ENCODE data around the gene KLHDC7B. TPM values are rescaled to one million over a fixed set of nuclear protein-coding genes. Genes with fewer than 3 reads are reported as not detected.

KLHDC7B gene
- total and polyA plus RNA-seq, 2 donors (not counting 3 experiments of a cell fraction or from before 2014, with no cell fraction given), result not detected

GRCh38 chr22:50585238-50585637, 39.5 kb downstream of the KLHDC7B start:
- dilution Hi-C loops (cut with MboI; ENCODE audit: extremely low pct_ligation_motif_present, low sequenced_read_pairs) (no loop called here), intact Hi-C loops (cut with micrococcal nuclease) (no loop called here)
- Histone ChIP-seq H3K9ac (replicated peaks; ENCODE audit: extremely low read depth, insufficient read depth, low read length) (no peak overlapping the region), H3K4me3 (replicated peaks in 1 of 3; ENCODE audit: insufficient read depth in 1 of 3, low read depth in 1 of 3, low read length in 3 of 3) (no peak overlapping the region), H3K4me2 (ENCODE audit: insufficient read depth, low read length) (no peak overlapping the region), H3K27ac (ENCODE audit: insufficient read depth, low read depth, low read length) (no peak overlapping the region), H2AFZ (ENCODE audit: low read depth, low read length) (no peak overlapping the region), H3K4me1 (ENCODE audit: control insufficient read depth, extremely low read depth, insufficient read depth, low read length) (peaks cover 13% of the 10 kb centered on the region), H3K9me1 (replicated peaks; ENCODE audit: control insufficient read depth, extremely low read depth, insufficient read depth, low read length) (no peaks in the 10 kb centered on the region), H3K27me3 (ENCODE audit: control insufficient read depth in 2 of 2, insufficient read depth in 2 of 2, low read length in 2 of 2) (peaks cover 5 to 6% of the 10 kb centered on the region in 2 experiments), H3K9me3 (replicated peaks; ENCODE audit: control insufficient read depth, insufficient read depth, low read length) (no peaks in the 10 kb centered on the region), H3K79me2 (ENCODE audit: control insufficient read depth, insufficient read depth, low read length) (peaks cover 8% of the 10 kb centered on the region), H4K20me1 (replicated peaks; ENCODE audit: control insufficient read depth, extremely low read depth, insufficient read depth, low read length) (no peaks in the 10 kb centered on the region), H3K36me3 (ENCODE audit: control insufficient read depth in 2 of 2, extremely low read depth in 1 of 2, insufficient read depth in 2 of 2, low read length in 2 of 2) (peaks cover 0 to 3% of the 10 kb centered on the region in 2 experiments)
- no peak for FAIRE-seq
- ChIA-PET POLR2A (no interaction called here), CTCF (no interaction called here)
- TF ChIP-seq POLR2A (IDR thresholded peaks at IDR 0.05; ENCODE audit: low read depth, low read length) (no peak), JUN (IDR thresholded peaks at IDR 0.05; ENCODE audit: borderline replicate concordance, insufficient read depth, insufficient read length, low read depth) (no peak), FOS (IDR thresholded peaks at IDR 0.05; ENCODE audit: borderline replicate concordance, insufficient read depth, low read length) (no peak), MYC (IDR thresholded peaks at IDR 0.05; ENCODE audit: low read depth, low read length) (no peak), EZH2 (IDR thresholded peaks at IDR 0.05; ENCODE audit: borderline replicate concordance, low read depth, low read length, severe bottlenecking) (no peak), POLR2AphosphoS5 (IDR thresholded peaks at IDR 0.05; ENCODE audit: insufficient read depth, low read depth, low read length) (no peak), GATA2 (IDR thresholded peaks at IDR 0.05; ENCODE audit: insufficient read depth, insufficient read length, low read depth, low read length) (no peak)
- TF ChIP-seq, protein P1, sequence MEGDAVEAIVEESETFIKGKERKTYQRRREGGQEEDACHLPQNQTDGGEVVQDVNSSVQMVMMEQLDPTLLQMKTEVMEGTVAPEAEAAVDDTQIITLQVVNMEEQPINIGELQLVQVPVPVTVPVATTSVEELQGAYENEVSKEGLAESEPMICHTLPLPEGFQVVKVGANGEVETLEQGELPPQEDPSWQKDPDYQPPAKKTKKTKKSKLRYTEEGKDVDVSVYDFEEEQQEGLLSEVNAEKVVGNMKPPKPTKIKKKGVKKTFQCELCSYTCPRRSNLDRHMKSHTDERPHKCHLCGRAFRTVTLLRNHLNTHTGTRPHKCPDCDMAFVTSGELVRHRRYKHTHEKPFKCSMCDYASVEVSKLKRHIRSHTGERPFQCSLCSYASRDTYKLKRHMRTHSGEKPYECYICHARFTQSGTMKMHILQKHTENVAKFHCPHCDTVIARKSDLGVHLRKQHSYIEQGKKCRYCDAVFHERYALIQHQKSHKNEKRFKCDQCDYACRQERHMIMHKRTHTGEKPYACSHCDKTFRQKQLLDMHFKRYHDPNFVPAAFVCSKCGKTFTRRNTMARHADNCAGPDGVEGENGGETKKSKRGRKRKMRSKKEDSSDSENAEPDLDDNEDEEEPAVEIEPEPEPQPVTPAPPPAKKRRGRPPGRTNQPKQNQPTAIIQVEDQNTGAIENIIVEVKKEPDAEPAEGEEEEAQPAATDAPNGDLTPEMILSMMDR (IDR thresholded peaks at IDR 0.05; ENCODE audit: extremely low read depth in 1 of 2, insufficient read depth in 1 of 2, low read depth in 1 of 2, low read length in 2 of 2), result no peak
- TF ChIP-seq, protein P2, sequence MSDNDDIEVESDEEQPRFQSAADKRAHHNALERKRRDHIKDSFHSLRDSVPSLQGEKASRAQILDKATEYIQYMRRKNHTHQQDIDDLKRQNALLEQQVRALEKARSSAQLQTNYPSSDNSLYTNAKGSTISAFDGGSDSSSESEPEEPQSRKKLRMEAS (IDR thresholded peaks at IDR 0.05; ENCODE audit: insufficient read depth, insufficient read length), result no peak
- no peak for DNase-seq (ENCODE audit: low read depth, low spot score)
- no TSS peak for BruUV-seq (replicated peaks)

Data from endothelial cell of umbilical vein (primary cell).